ENCODE data around the gene HSPA6. TPM values are rescaled to one million over a fixed set of nuclear protein-coding genes. Genes with fewer than 3 reads are reported as not detected.

HSPA6 gene
- total and polyA plus RNA-seq, 2 donors (not counting 1 experiment from before 2014, with no cell fraction given) = 8.5 to 11.2 TPM

DNA sequence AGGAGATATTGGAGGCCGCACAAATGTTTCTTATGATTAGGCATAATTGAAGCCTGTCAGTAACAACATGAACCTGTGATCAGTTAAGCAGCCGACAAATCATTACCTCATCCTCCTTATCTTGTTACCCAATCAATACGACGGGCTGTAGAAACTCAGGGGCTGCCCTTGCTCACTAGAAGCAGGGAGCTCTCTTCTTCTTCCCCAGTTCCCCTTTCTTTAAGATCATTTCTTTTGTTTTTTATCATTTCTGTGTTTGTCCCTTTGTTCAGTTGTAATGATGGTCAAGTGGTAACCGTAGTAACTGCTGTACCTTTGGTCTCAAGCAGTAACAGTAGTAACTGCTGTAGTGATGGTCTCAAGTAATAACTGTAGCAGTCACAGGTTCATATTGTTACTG lies 32.9 kb upstream of the HSPA6 start:
- Histone ChIP-seq H3K4me1 (ENCODE audit: control insufficient read depth in 2 of 2, insufficient read depth in 2 of 2, low read length in 2 of 2) (peaks cover 3 to 6% of the 10 kb centered on the region in 2 donors), H2AFZ (ENCODE audit: insufficient read depth, low read depth, low read length, poor library complexity, severe bottlenecking) (no peak overlapping the region), H3K9me3 (ENCODE audit: control extremely low read depth in 1 of 3, control insufficient read depth in 2 of 3, insufficient read depth in 1 of 3, low read length in 2 of 3) (no peaks in the 10 kb centered on the region), H3K36me3 (replicated peaks in 1 of 2; ENCODE audit: control extremely low read depth in 1 of 2, control insufficient read depth in 1 of 2, extremely low read depth in 1 of 2, insufficient read depth in 2 of 2, low read length in 1 of 2) (no peaks in the 10 kb centered on the region), H4K20me1 (ENCODE audit: control insufficient read depth, insufficient read depth, low read length, poor library complexity, severe bottlenecking) (no peaks in the 10 kb centered on the region), H3K4me3 (ENCODE audit: control extremely low read depth in 1 of 5, extremely low read depth in 1 of 5, insufficient read depth in 1 of 5, low read depth in 2 of 5, low read length in 4 of 5) (no peak overlapping the region), H3K79me2 (ENCODE audit: control insufficient read depth, insufficient read depth, low read length) (no peaks in the 10 kb centered on the region), H3K27ac (ENCODE audit: low read length in 2 of 2) (no peak overlapping the region), H3K9ac (ENCODE audit: low read length) (no peak overlapping the region), H3K27me3 (replicated peaks in 1 of 4; ENCODE audit: control extremely low read depth in 1 of 4, control insufficient read depth in 3 of 4, insufficient read depth in 4 of 4, low read length in 3 of 4) (peaks cover 0 to 44% (median 17%) of the 10 kb centered on the region in 4 experiments), H3K4me2 (replicated peaks; ENCODE audit: low read depth, low read length, poor library complexity, severe bottlenecking) (no peak overlapping the region)
- Mint-ChIP-seq H3K27ac (no peak overlapping the region), H3K27me3 (peaks cover 53% of the 10 kb centered on the region), H3K4me3 (no peak overlapping the region), H3K9me3 (ENCODE audit: insufficient read depth) (no peaks in the 10 kb centered on the region), H3K4me1 (peaks cover 8% of the 10 kb centered on the region)
- CTCF ChIA-PET = interaction anchor here (2.9 kb wide), 1 partner anchor 249 kb away, joined by 21 read pairs; no protein-coding TSS in a partner anchor
- DNase-seq = no peak
- POLR2A ChIA-PET = no interaction called here
- TF ChIP-seq, protein P1, sequence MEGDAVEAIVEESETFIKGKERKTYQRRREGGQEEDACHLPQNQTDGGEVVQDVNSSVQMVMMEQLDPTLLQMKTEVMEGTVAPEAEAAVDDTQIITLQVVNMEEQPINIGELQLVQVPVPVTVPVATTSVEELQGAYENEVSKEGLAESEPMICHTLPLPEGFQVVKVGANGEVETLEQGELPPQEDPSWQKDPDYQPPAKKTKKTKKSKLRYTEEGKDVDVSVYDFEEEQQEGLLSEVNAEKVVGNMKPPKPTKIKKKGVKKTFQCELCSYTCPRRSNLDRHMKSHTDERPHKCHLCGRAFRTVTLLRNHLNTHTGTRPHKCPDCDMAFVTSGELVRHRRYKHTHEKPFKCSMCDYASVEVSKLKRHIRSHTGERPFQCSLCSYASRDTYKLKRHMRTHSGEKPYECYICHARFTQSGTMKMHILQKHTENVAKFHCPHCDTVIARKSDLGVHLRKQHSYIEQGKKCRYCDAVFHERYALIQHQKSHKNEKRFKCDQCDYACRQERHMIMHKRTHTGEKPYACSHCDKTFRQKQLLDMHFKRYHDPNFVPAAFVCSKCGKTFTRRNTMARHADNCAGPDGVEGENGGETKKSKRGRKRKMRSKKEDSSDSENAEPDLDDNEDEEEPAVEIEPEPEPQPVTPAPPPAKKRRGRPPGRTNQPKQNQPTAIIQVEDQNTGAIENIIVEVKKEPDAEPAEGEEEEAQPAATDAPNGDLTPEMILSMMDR (IDR thresholded peaks at IDR 0.05) = no peak
- no peak for TF ChIP-seq EZH2 (IDR thresholded peaks at IDR 0.05; ENCODE audit: borderline replicate concordance, insufficient read depth, low read depth, low read length, poor library complexity, severe bottlenecking)
- intact Hi-C loops (cut with micrococcal nuclease) = no loop called here
- no peak for ATAC-seq (ENCODE audit: low read depth)
- 0% methylated on average over 1 of the region's 5 CpGs for WGBS (ENCODE audit: insufficient coverage)

DNA sequence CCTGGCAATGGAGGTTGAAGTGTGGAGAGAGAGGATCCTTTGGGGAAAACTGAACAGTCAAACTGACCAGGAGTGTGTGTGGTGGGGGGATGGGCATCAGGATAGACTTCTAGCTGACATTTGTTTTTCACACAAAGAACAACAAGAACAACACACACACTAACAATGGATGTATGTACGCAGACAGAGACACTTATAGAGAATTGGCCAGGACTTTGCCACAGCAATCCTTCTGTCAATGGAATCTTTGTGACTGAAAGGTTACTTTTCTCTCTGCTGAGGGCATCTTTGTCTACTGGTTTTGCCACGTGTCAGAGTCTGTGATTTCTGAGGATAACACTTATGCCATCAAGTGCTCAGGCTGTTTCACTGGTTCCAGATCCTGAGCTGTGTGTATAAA lies 31.5 kb upstream of the HSPA6 start:
- peaks cover 0 to 44% (median 20%) of the 10 kb centered on the region in 4 experiments for H3K27me3 ChIP-seq (replicated peaks in 1 of 4; ENCODE audit: control extremely low read depth in 1 of 4, control insufficient read depth in 3 of 4, insufficient read depth in 4 of 4, low read length in 3 of 4)
- H3K27me3 Mint-ChIP-seq = peaks cover 53% of the 10 kb centered on the region
- intact Hi-C loops (cut with micrococcal nuclease) = no loop called here
- H2AFZ ChIP-seq (ENCODE audit: insufficient read depth, low read depth, low read length, poor library complexity, severe bottlenecking) = no peak overlapping the region
- H3K9me3 ChIP-seq (ENCODE audit: control extremely low read depth in 1 of 3, control insufficient read depth in 2 of 3, insufficient read depth in 1 of 3, low read length in 2 of 3) = no peaks in the 10 kb centered on the region
- no peak overlapping the region for H3K4me2 ChIP-seq (replicated peaks; ENCODE audit: low read depth, low read length, poor library complexity, severe bottlenecking)
- peaks cover 3% of the 10 kb centered on the region for H3K4me1 Mint-ChIP-seq
- ChIA-PET POLR2A (no interaction called here), CTCF (interaction anchor here (1.1 kb wide), 1 partner anchor 9 kb away, joined by 3 read pairs; no protein-coding TSS in a partner anchor)
- no peak overlapping the region for H3K27ac Mint-ChIP-seq
- ATAC-seq (ENCODE audit: low read depth) (no peak), DNase-seq (no peak)
- WGBS (ENCODE audit: insufficient coverage) = no CpG with 5 or more reads among the region's 2 CpGs
- no peak overlapping the region for H3K4me3 Mint-ChIP-seq
- H3K27ac ChIP-seq (ENCODE audit: low read length in 2 of 2) = no peak overlapping the region
- no peaks in the 10 kb centered on the region for H3K4me1 ChIP-seq (ENCODE audit: control insufficient read depth in 2 of 2, insufficient read depth in 2 of 2, low read length in 2 of 2)
- H3K9ac ChIP-seq (ENCODE audit: low read length) = no peak overlapping the region
- no peak for TF ChIP-seq EZH2 (IDR thresholded peaks at IDR 0.05; ENCODE audit: borderline replicate concordance, insufficient read depth, low read depth, low read length, poor library complexity, severe bottlenecking)
- TF ChIP-seq, protein P1 (IDR thresholded peaks at IDR 0.05) = no peak
- no peaks in the 10 kb centered on the region for H3K36me3 ChIP-seq (replicated peaks in 1 of 2; ENCODE audit: control extremely low read depth in 1 of 2, control insufficient read depth in 1 of 2, extremely low read depth in 1 of 2, insufficient read depth in 2 of 2, low read length in 1 of 2)
- H3K9me3 Mint-ChIP-seq (ENCODE audit: insufficient read depth) = no peaks in the 10 kb centered on the region
- no peaks in the 10 kb centered on the region for H3K79me2 ChIP-seq (ENCODE audit: control insufficient read depth, insufficient read depth, low read length)
- no peak overlapping the region for H3K4me3 ChIP-seq (ENCODE audit: control extremely low read depth in 1 of 5, extremely low read depth in 1 of 5, insufficient read depth in 1 of 5, low read depth in 2 of 5, low read length in 4 of 5)
- no peaks in the 10 kb centered on the region for H4K20me1 ChIP-seq (ENCODE audit: control insufficient read depth, insufficient read depth, low read length, poor library complexity, severe bottlenecking)
